Activated T-cell treated with anti-CD3 and anti-CD28 coated beads for 24 hours (primary cell): Measurements from ENCODE around the gene SLCO4A1.

Experiments
- DNase-seq: peaks from one replicate; pipeline ENCODE4 v3.0.0-alpha.2; 2020; ENCODE audit warnings: low read depth

Gene SLCO4A1

DNA sequence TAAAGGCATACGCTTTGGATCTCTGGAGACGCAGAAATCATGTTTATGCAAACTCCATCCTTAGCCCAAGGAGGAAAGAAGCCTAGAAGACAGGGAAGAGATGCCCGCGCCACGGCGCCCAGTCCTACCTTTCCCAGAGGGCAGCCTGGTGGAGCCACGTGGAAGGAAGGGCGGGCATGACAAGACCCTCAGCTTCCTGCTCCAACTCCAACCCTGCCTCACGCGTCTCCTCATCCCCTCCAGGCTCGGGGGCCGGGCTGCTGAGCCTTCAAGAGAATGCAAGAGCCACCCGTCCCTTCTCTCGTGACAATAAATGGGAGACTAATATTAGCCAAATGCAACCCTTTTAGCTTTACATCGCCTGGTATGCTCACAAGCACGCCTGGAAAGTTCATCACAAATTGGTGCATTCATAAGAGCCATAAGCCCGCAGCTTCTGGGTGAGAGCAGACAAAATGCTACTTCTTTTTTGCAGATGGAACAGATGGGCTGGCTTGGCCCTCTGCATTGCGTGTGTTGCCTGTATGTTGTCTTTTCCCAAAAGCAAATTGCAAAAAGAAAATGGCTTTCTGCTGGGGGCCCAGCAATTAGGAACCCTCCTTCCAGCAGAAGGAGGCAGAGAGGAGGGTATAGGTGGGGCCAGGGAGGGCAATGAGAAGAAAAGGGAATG lies 58.1 kb downstream of the SLCO4A1 start:
- DNase-seq, result no peak

DNA sequence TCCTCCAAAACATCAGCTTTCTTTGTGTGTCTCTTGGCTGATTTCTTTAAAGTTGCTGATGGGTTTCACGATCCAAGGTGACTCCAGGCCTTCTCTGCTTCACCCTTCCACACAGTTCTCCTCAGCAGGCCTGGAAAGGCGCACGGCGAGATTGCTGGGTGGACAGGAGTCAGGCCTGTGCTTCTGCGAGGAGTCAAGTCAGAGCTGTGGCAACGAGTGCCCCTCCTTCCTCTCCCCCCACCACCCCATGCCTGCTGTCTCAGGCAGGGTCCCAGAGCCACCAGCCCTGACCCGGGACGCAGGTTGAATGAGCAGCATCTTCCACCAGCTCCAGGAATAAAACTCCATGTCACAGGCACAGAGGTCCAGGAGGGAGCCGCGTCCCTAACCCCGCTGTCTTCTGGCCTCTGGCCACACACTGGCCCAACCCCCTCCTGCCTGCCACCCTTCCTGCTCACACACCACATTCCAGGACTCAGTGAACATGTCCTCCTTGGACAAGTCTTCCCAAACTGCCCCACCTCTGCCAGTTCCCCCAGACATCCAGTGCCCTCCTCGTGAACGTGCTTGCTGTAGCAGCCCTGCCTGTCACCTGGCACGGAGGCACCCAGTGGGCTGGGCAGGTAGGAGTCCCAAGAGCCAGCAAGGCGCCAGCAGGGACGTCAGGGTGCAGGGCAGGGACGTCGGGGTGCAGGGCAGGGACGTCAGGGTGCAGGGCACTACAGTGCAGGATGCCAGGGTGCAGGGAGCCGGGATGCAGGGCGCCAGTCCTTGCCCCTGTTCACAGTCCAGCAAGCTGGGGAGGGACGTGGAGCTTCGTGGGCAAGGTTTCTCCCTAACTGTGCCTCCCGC lies 59.1 kb downstream of the SLCO4A1 start:
- DNase-seq, result no peak

DNA sequence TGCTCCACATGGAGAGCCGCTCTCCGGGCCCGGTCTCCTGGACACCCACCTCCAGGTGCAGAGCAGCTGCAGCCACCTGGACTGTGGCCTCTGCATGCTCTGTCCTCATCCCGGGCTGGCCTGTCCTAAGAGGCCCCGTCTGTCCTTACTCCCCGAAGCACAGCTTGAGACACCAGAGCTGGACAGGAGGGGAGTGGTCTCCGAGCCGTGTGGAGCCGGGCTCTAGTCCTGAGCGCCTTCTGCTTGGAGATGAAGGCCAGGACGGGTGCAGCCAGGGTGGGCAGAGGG lies 59.7 kb downstream of the SLCO4A1 start:
- DNase-seq, result no peak

DNA sequence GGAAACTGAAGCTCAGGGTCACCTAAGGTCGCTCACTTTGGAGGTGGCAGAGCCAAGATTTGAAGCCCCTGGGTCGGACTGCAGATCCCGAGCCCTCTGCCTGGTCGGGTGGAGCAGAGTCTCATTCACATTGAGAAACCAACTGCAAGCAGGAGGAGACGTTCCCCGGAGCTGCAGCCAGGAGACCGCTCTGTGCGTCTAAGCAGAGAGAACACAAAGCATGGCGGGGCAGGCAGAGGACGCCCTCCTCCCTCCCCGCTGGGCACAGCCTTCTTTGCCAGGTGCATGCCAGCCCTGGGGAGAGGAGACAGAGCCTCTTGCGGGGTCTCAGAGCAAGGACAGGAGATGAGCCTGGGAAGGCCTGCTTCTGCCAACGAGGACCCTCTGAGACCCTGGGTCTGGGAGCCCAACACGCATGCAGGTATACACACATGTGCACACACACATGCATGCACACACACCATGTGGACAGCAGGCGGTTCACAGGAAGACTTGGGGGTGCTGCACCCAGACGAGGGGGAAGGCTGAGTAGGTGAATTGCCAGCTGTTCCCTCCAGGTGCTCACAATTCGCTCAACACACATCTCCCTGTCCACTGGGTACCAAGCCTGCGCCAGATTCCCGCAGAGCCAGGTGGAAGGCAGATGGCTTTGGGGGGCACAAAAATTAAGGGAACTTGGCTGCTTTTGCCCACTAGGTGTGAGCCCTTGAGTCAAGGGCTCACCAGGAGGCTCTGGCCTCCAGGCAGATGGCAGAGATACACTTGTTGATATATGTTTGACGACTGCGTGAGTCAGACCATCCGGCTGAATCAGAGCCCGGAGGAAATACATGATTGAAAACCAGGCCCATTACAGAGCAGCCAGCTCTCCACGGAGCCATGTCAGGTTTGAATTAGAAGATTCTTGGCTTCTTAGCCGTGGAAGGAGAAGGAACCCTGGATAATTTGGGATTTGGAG lies 60.9 kb downstream of the SLCO4A1 start:
- no peak for DNase-seq

DNA sequence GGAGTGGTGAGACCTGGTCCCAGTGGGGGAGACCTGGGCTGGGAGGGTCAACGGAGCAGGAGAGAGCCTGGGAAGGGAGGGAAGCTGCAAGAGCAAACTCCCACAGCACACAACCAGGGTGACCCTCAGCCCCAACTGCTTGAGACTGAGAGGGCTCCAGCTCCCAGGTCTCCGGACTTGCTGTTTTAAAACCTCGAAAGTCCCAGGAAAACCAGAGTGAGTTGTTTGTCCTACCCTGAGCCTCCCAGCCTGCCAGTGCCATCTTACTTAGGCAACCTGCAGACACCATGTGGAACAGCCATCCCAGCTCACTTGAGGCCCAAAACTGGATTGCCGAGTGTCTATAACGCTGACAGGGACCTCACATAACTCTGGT lies 61.5 kb downstream of the SLCO4A1 start:
- no peak for DNase-seq

DNA sequence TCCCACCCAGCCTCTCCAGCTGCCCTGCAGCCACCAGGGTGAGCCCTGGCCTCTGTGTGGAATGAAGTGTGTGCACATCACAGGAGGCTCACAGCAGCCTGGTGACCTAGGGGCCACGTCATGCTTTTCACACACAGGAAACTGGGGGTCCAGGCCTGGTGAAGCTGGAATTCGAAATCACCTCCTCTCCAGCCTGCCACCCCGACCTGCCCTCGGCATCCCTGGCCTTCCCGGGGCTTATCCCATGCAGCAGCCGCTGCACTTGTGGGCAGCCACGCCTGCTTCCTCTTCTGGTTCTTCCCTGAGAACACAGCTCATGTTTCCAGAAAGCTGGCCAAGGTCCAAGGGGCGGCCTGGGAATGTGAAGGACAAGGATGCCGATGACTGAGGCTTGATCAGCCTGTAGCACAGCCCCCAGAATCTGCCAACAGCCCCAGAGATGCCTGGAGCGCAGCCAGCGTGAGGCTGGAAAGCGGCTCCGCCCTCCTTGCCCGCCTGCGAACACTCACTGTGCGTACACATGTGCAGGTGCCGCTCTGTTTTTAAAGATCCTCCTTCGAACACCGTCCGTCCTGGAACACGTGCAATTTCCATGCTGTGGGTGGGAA lies 62.1 kb downstream of the SLCO4A1 start:
- DNase-seq, result no peak

DNA sequence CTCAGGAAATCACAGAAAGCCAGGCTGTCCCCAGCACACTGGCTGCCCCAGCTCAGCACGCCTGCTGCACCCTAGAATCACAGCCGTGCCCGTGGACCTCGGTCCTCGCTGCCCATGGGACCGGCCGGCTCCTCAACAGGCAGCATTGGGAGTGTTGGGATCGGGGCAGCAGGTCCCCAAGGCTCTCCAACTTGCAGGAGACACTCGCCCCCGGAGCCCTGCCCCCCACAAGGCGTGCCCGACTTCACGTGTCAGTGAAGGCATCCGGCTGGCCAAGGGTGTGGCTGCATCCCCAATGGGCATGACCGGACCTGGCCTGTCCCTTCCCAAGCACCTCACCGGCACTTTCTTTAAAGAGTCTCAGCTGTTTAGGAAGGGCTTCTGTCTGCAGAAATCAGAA lies 63.3 kb downstream of the SLCO4A1 start:
- no peak for DNase-seq

DNA sequence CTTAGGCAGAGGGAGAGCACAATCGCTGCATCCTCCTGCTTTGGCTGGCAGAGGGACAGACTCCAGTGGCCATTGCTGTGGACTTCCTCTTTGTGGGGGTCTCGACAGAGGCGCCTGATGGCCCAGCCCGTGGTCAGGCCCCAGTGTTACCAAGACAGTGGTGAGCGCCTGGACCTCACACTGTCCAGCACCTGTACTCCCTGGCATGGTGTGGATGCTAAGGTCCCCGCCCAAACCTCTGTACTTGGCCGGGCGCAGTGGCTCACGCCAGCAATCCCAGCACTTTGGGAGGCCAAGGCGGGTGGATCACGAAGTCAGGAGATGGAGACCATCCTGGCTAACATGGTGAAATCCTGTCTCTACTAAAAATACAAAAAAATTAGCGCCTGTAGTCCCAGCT lies 64.0 kb downstream of the SLCO4A1 start:
- no peak for DNase-seq

DNA sequence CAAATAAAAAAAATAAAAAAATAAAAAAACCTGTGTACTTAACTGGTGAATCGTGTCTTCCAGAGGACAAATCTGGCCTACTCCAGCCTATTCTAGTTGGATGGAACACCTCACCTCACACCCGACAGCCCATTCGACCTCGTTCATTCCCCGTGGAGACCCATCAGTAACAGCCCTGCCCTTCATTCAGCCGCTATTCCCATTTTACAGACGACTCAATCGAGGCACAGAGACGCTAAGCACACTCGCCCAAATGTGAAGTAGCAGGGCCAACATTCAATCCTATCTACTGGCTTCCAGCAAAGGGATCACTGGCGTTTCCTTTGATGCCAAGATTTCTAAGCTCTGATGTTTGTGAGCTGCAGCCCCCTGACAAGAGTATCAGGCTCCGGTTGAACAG lies 64.6 kb downstream of the SLCO4A1 start:
- no peak for DNase-seq

DNA sequence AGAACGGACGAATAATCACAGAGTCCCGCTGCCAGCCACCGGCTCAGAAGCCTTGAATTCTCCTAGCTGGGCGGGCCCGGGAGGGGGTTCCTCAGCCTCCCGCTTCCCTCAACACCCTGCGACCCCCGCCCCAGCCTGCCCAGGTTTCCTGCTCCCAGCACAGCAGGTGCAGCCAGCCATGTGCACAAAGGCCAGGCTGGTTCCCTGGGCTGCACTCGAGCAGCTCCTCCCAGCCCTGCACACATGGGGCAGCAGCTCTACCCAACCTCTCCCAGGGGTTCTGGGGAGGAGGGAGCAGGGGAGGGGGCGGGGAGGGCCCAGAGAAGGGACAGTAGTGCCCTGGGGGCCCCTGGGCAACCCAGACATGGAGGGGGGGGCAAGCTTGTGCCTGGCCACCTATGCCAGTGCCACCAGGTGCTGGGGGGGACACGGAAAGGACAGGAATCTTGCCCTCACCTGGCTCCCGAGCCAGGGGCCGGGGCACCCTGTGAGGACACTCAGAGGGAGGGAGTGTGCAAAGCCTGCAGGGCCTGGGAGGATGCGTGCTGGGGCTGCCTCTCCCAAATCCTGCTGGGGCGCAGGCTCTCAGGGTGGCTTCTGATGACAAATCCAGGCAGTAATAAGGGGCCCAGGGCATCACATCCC lies 65.1 kb downstream of the SLCO4A1 start:
- DNase-seq, result no peak

DNA sequence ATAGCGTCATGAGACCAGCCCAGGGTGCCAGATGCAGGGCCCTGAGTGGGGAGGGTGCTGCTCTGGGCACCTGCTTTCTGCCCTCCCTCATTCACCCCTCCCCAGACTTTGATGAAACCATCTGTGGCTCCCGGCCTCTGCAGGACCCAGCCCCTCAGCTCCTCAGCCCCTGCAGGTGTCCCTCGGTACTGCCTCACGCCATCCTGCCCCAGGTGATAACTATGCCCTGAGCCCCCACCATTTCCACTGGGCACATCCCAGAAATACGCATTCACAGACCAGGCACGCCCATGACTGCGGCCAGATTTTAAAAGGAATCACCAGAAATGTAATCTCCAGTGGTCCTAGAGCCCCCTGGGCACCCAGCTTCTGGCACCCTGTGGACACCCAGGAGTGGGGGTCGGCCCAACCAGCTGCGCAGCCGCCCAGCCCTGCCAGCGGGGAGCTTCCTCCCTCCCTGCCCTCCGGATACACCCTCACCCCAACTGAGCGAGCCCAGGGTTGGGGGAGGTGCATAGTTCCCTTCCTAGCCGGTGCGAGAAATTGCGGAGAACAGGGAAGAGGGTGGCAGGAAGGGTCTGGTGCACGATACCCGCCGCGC lies 65.7 kb downstream of the SLCO4A1 start:
- DNase-seq, result no peak

DNA sequence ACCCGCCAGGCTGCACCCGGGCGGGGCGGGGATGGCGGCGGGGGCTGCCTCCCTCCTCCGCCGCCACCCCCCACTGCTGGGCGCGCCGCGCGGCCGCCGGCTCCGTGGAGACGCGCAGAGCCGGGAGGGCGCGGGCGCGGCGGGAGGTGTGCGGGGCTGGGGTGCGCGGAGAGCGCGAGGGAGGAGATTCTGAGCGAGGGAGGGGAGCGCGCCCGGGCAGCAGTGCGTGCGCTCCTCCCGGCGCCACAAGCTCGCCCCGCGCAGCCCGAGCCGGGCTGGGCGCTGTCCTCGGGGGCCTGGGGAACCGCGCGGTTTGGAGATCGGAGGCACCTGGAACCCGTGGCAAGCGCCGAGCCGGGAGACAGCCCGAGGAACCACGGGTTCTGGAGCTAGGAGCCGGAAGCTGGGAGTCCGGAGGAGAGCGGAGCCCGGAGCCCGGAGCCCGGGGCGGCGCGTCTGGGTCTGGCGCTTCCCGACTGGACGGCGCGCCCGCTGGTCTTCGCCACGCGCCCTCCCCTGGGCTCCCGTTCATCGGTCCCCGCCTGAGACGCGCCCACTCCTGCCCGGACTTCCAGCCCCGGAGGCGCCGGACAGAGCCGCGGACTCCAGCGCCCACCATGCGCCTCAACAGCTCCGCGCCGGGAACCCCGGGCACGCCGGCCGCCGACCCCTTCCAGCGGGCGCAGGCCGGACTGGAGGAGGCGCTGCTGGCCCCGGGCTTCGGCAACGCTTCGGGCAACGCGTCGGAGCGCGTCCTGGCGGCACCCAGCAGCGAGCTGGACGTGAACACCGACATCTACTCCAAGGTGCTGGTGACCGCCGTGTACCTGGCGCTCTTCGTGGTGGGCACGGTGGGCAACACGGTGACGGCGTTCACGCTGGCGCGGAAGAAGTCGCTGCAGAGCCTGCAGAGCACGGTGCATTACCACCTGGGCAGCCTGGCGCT lies 66.6 kb downstream of the SLCO4A1 start, which contains the start of gene NTSR1:
TSS of gene NTSR1 (plus strand) at position 246 of the 946 bp plus-strand sequence. CDS start at position 618, 372 bp downstream.
- no peak for DNase-seq

DNA sequence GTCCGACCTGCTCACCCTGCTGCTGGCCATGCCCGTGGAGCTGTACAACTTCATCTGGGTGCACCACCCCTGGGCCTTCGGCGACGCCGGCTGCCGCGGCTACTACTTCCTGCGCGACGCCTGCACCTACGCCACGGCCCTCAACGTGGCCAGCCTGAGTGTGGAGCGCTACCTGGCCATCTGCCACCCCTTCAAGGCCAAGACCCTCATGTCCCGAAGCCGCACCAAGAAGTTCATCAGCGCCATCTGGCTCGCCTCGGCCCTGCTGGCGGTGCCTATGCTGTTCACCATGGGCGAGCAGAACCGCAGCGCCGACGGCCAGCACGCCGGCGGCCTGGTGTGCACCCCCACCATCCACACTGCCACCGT lies 67.2 kb downstream of the SLCO4A1 start:
- no peak for DNase-seq

DNA sequence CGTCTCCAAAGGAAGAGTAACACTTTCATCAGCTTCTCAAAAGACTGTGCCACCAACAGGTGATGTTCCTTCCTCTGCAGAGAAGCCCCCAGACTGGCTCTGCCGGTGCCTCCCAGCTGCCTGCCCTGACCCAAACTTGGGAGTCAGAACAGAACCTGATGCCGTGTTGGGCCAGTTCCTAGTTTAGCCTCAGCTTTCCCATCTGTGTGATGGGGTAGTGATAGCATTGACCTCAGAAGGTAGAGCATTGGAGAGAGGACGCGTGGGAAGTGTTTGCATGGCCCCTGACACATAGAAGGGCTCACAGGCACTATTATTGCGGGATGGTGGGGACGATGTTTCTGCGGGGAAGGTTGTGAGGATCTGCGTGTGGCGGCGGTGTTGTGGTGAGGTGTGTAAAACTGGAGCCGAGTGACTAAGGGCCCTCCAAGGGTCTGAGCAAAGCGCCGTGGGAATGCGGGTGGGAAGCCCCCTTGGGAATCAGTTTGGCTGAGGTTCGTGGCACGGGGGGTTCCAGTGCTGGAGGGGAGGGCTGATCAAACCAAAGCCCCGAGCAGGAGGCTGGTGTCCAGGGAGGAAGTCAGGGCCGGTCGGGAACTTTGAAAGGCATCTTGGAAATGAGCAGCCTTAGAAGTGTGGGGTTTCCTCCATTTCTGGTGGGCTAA lies 68.0 kb downstream of the SLCO4A1 start:
- DNase-seq, result no peak

DNA sequence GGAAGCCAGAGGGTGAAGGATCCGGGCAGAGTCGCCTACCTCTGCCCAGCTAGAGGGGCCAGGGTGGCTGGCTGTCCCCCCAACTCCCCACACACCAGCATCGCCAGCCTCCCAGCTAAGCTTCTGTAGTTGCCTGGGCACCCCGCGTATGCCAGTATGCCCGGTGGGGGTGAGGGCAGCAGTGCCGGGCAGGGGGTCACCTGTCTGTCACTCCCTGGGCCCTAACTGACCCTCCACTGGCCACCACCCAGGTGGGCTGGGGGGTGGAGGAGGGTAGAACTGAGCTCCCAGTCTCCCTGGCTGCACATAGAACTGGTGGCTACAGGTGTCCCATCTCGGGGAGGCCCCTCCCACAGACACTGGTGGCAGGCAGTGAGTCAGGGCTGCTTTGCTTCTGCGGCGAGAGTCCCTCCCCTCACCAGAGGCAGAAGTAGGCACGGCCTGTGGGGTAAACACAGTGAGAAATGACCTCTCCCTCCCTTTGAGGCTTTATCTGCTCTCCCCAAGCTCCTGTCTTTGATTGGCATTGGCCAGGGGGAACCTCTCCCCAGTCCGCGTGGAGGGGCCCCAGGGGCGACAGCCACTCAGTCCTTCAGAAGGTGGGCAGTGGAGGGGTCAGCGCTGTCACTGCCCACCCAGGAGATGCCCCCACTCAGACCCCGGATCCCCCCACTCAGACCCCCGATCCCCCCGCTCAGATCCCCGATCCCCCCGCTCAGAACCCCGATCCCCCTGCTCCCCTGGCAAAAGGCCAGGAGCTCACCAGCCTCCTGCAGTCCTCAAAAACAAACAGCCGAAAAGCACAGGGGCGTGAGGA lies 68.8 kb downstream of the SLCO4A1 start:
- no peak for DNase-seq

DNA sequence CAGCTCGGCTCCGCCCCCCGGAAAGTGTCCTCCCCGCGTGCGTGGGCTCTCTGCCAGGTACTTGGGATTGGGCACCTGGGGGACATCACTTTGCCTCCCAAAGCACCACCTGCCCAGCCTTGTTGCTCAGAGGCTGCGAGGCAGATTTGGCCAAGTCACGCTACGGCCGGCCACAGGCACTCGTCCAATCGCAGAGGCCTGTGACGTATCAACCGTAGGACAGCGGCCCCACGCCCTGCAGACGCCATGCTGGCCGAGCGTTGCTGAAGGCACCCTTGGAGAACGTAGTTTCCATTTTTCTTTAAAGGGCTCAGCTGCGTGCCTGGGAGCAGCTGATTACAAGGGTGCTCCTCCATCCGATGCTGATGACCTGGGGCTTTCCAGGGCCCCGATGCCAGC lies 69.4 kb downstream of the SLCO4A1 start:
- DNase-seq, result no peak

DNA sequence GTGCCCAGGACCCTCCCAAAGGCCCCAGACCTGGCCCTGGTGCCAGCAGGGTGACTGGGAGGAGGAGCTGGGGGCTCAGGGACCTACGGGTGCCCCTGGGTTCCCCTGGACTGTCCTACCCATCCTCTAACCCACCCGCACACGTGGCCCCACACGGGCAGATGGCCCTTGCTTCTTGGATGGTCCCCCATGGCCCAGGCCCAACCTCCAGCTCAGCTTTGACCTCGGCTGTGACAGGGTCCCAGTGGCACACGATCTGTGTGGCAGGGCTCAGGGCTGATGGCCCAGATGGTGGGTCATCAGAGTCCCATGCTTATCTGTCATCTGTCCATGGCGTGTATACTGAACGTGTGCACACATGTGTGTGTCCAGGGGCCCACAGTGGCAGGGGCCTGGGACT lies 70.3 kb downstream of the SLCO4A1 start:
- no peak for DNase-seq

DNA sequence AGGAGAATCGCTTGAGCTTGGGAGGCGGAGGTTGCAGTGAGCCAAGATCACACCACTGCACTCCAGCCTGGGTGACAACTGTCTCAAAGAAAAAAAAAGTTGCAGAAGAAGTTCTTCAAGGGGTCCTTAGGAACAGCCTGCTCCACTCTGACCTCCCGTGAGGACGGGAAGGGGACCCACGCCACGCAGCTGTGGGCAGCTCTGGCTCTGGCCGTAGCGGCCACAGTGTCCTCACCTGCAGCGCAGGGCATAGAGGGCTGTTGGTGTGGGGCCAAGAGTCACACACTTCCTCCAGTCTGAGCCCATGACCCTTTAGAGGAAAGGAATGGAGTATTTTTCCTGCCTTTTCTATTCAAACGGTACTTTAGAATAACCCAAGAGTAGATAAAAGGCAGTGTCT lies 71.7 kb downstream of the SLCO4A1 start:
- DNase-seq, result no peak

DNA sequence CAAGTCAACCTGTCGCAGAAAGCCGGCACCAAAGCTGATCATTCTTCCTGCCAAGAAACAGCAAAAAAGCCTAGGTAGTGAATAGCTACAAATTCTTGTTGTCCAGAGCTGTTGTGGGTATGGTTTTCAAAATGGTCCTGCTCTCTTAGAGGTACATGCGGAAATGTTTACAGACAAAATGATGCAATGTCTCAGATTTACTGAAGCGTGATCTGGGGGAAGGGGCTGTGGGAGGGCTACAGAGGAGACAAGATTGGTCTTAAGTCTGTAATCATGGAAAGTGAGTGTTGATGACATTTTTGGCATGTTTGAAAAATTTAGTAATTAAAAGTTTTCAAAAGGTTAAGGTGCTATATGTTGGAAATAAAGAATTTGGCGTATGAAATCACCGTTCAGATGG lies 72.5 kb downstream of the SLCO4A1 start:
- no peak for DNase-seq
